Esophagus squamous epithelium (tissue), 4 donors: ENCODE results near the gene TAOK1.

Experiments used
- POLR2A ChIP-seq, 4 donors: fragments of 450-650 bp; IDR thresholded peaks; one replicate each; pipeline ENCODE4 v1.6.1; 2017; ENCODE audit warnings: antibody characterized with exemption in 4 of 4, mild to moderate bottlenecking in 4 of 4, moderate library complexity in 3 of 4
- TF ChIP-seq, protein P1 (sequence below), 6 experiments: fragments of 450-650 bp in 4 of 6; fragments of 200-600 bp in 2 of 6; sonication (generic) in 2 of 6; IDR thresholded peaks; one replicate each; pipeline ENCODE4 v1.5.1; 2016 to 2019; ENCODE audit warnings: antibody characterized with exemption in 6 of 6, mild to moderate bottlenecking in 4 of 6, moderate library complexity in 4 of 6

DNA sequence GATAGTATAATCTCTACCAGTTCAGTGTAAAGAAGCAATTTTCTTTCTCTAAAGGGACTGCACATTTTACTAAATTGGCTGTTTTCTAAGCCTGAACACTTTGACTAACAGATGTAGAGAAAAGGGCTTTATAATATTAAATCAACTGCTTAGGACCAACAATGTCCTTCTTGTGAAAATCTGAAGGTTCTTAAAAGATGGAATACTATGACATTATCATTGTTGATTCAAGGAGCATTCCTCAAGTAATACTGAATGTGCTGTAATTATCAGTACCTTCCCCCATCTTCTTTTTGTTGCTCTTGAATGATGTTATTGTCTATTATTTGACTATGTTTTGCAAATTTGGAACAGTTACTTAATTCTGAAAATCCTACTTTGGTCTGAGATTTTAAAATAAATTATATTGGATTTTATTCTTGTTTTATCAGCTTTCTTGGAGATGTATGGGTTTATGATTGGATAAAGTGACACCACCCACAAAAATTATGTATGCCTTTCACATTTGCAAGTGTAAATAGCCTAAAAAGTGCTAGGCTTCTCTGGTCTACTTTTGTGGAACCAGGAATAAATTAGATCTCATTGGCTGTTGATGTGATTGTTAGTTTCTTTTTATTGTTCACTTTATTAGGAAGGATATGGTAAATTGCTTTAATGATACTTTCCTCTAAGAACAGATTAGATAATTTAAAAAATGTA lies 53.0 kb downstream of the TAOK1 start:
- TF ChIP-seq, protein P1, sequence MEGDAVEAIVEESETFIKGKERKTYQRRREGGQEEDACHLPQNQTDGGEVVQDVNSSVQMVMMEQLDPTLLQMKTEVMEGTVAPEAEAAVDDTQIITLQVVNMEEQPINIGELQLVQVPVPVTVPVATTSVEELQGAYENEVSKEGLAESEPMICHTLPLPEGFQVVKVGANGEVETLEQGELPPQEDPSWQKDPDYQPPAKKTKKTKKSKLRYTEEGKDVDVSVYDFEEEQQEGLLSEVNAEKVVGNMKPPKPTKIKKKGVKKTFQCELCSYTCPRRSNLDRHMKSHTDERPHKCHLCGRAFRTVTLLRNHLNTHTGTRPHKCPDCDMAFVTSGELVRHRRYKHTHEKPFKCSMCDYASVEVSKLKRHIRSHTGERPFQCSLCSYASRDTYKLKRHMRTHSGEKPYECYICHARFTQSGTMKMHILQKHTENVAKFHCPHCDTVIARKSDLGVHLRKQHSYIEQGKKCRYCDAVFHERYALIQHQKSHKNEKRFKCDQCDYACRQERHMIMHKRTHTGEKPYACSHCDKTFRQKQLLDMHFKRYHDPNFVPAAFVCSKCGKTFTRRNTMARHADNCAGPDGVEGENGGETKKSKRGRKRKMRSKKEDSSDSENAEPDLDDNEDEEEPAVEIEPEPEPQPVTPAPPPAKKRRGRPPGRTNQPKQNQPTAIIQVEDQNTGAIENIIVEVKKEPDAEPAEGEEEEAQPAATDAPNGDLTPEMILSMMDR (IDR thresholded peaks at IDR 0.05): no peak
- no peak for TF ChIP-seq POLR2A (IDR thresholded peaks at IDR 0.05)
